Panc1 (cell line): Measurements from ENCODE around the gene TRIM33. TPM values are rescaled to one million over a fixed set of nuclear protein-coding genes. Genes with fewer than 3 reads are reported as not detected.

Experiments used
- total RNA-seq: library from RNA; stranded (reverse); gene quantifications from one replicate; pipeline ENCODE4 v1.2.1, GENCODE V29; 2021; ENCODE audit not compliant: unreplicated experiment

Gene TRIM33
- total RNA-seq, 1 experiment from 2014 or later: 22.2 TPM

Other genes with a start within 250 kb of the TRIM33 start
- 23.5 TPM for gene BCAS2, start 70.4 kb upstream of the TRIM33 start, total RNA-seq
- 1.1 TPM for gene DENND2C, start 158.8 kb upstream of the TRIM33 start, total RNA-seq
- not detected for gene AMPD1, start 184.3 kb upstream of the TRIM33 start, total RNA-seq
- 50.2 TPM for gene NRAS, start 205.6 kb upstream of the TRIM33 start, total RNA-seq
- 347 TPM for gene CSDE1, start 246.8 kb upstream of the TRIM33 start, total RNA-seq